ENCODE results near the gene ST6GALNAC5.

- TF ChIP-seq, protein P1, sequence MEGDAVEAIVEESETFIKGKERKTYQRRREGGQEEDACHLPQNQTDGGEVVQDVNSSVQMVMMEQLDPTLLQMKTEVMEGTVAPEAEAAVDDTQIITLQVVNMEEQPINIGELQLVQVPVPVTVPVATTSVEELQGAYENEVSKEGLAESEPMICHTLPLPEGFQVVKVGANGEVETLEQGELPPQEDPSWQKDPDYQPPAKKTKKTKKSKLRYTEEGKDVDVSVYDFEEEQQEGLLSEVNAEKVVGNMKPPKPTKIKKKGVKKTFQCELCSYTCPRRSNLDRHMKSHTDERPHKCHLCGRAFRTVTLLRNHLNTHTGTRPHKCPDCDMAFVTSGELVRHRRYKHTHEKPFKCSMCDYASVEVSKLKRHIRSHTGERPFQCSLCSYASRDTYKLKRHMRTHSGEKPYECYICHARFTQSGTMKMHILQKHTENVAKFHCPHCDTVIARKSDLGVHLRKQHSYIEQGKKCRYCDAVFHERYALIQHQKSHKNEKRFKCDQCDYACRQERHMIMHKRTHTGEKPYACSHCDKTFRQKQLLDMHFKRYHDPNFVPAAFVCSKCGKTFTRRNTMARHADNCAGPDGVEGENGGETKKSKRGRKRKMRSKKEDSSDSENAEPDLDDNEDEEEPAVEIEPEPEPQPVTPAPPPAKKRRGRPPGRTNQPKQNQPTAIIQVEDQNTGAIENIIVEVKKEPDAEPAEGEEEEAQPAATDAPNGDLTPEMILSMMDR (tag by site-specific recombination; IDR thresholded peaks at IDR 0.05): no peak
- TF ChIP-seq ZNF24 (tag by site-specific recombination; IDR thresholded peaks at IDR 0.05): no peak
- TF ChIP-seq, protein P2, sequence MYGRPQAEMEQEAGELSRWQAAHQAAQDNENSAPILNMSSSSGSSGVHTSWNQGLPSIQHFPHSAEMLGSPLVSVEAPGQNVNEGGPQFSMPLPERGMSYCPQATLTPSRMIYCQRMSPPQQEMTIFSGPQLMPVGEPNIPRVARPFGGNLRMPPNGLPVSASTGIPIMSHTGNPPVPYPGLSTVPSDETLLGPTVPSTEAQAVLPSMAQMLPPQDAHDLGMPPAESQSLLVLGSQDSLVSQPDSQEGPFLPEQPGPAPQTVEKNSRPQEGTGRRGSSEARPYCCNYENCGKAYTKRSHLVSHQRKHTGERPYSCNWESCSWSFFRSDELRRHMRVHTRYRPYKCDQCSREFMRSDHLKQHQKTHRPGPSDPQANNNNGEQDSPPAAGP (tag by site-specific recombination; IDR thresholded peaks at IDR 0.05): no peak
- no peak for TF ChIP-seq ZNF426 (tag by site-specific recombination; IDR thresholded peaks at IDR 0.05)
- TF ChIP-seq, protein P3, sequence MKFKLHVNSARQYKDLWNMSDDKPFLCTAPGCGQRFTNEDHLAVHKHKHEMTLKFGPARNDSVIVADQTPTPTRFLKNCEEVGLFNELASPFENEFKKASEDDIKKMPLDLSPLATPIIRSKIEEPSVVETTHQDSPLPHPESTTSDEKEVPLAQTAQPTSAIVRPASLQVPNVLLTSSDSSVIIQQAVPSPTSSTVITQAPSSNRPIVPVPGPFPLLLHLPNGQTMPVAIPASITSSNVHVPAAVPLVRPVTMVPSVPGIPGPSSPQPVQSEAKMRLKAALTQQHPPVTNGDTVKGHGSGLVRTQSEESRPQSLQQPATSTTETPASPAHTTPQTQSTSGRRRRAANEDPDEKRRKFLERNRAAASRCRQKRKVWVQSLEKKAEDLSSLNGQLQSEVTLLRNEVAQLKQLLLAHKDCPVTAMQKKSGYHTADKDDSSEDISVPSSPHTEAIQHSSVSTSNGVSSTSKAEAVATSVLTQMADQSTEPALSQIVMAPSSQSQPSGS (tag by site-specific recombination; IDR thresholded peaks at IDR 0.05; ENCODE audit: low read depth): no peak
- TF ChIP-seq SETDB1 (IDR thresholded peaks at IDR 0.05; ENCODE audit: insufficient read length, low read length): no peak
- TF ChIP-seq ZNF324 (tag by site-specific recombination; IDR thresholded peaks at IDR 0.05): no peak
- TF ChIP-seq ZNF398 (tag by site-specific recombination; IDR thresholded peaks at IDR 0.05): no peak
Measured at GRCh38 chr1:77048615-77049005, 181.3 kb downstream of the ST6GALNAC5 start.
